IMR-90 (cell line): Measurements from ENCODE around the gene CNTN3. TPM values are rescaled to one million over a fixed set of nuclear protein-coding genes. Genes with fewer than 3 reads are reported as not detected.

Source experiments
- ATAC-seq: fragments of 200-7000 bp; cut with Tn5 transposase; 2 replicates; pipeline ENCODE4 v1.9.1; 2020; ENCODE audit warnings: low read depth, mild to moderate bottlenecking, moderate library complexity
- BruUV-seq: library from RNA; stranded (reverse); fragments of 400-500 nt; replicated peaks from 2 replicates; lab custom pipeline; 2021; lab: Mats Ljungman, UMichigan
- CTCF ChIA-PET: fragments of 300-600 bp; formaldehyde crosslinking; extraction: SDS; loops from one replicate; lab custom pipeline; 2021; ENCODE audit warnings: antibody characterized with exemption; lab: Yijun Ruan, JAX
- POLR2A ChIA-PET: fragments of 300-600 bp; sonication (Branson Sonifier 250); formaldehyde crosslinking; loops from one replicate; lab custom pipeline; 2022; ENCODE audit warnings: antibody characterized with exemption; ENCODE audit not compliant: unreplicated experiment; lab: Charles Lee
- DNase-seq: peaks from one replicate; pipeline ENCODE4 v3.0.0; 2013
- H2AFZ ChIP-seq: replicated peaks from 2 replicates; pipeline ENCODE3; 2013; ENCODE audit warnings: low read length, mild to moderate bottlenecking; ENCODE audit not compliant: poor library complexity
- H2AK5ac ChIP-seq: 2 replicates; pipeline ENCODE4 v1.6.1; 2013; ENCODE audit warnings: low read depth, low read length, inconsistent platforms
- H2AK9ac ChIP-seq: replicated peaks from 2 replicates; pipeline ENCODE3; 2013; ENCODE audit warnings: mild to moderate bottlenecking, low read depth, low read length, moderate library complexity; ENCODE audit not compliant: poor library complexity
- H2BK120ac ChIP-seq: 2 replicates; pipeline ENCODE4 v1.6.1; 2013; ENCODE audit warnings: low read depth, low read length, inconsistent platforms
- H2BK15ac ChIP-seq: 3 replicates; pipeline ENCODE4 v1.6.1; 2013; ENCODE audit warnings: low read depth, low read length, inconsistent platforms
- H2BK20ac ChIP-seq: 2 replicates; pipeline ENCODE4 v1.6.1; 2013; ENCODE audit warnings: low read depth, mild to moderate bottlenecking, inconsistent platforms, low read length, moderate library complexity
- H2BK5ac ChIP-seq: 2 replicates; pipeline ENCODE4 v1.6.1; 2013; ENCODE audit warnings: mild to moderate bottlenecking, low read depth, low read length, inconsistent platforms; ENCODE audit not compliant: poor library complexity, severe bottlenecking
- H3K14ac ChIP-seq: replicated peaks from 2 replicates; pipeline ENCODE4 v1.6.1; 2013; ENCODE audit warnings: low read depth, low read length, inconsistent platforms
- H3K18ac ChIP-seq: 2 replicates; pipeline ENCODE4 v1.6.1; 2013; ENCODE audit warnings: low read depth, low read length, control low read depth
- H3K23ac ChIP-seq: 2 replicates; pipeline ENCODE4 v1.6.1; 2013; ENCODE audit warnings: low read depth, low read length, inconsistent platforms
- H3K27ac ChIP-seq: 2 replicates; pipeline ENCODE4 v1.5.1; 2013; ENCODE audit warnings: mild to moderate bottlenecking, control low read depth, low read length; ENCODE audit not compliant: insufficient read depth
- H3K27me3 ChIP-seq: 2 replicates; pipeline ENCODE4 v1.6.1; 2013; ENCODE audit warnings: low read length; ENCODE audit not compliant: control insufficient read depth, insufficient read depth
- H3K36me3 ChIP-seq: 2 replicates; pipeline ENCODE4 v1.6.1; 2013; ENCODE audit warnings: low read length, mixed read lengths; ENCODE audit not compliant: control insufficient read depth, insufficient read depth
- H3K4ac ChIP-seq: 2 replicates; pipeline ENCODE4 v1.6.1; 2013; ENCODE audit warnings: low read depth, low read length, inconsistent platforms
- H3K4me1 ChIP-seq: 2 replicates; pipeline ENCODE4 v1.6.1; 2013; ENCODE audit warnings: low read length, mixed read lengths; ENCODE audit not compliant: control insufficient read depth, insufficient read depth
- H3K4me2 ChIP-seq: 2 replicates; pipeline ENCODE4 v1.6.1; 2013; ENCODE audit warnings: low read depth, mild to moderate bottlenecking, control low read depth, low read length, moderate library complexity
- H3K4me3 ChIP-seq: 2 replicates; pipeline ENCODE4 v1.5.1; 2013; ENCODE audit warnings: low read depth, mild to moderate bottlenecking, control low read depth, low read length, moderate library complexity; ENCODE audit not compliant: insufficient read depth
- H3K56ac ChIP-seq: 2 replicates; pipeline ENCODE4 v1.6.1; 2013; ENCODE audit warnings: low read length, inconsistent platforms; ENCODE audit not compliant: insufficient read depth; ENCODE audit errors: extremely low read depth
- H3K79me1 ChIP-seq, 2 experiments: 2 replicates each; pipeline ENCODE4 v1.6.1; 2013; ENCODE audit warnings: low read length in 2 of 2, inconsistent platforms in 1 of 2, low read depth in 1 of 2
- H3K9ac ChIP-seq: 2 replicates; pipeline ENCODE4 v1.6.1; 2013; ENCODE audit warnings: low read depth, low read length, control low read depth
- H3K9me1 ChIP-seq: 2 replicates; pipeline ENCODE4 v1.6.1; 2013; ENCODE audit warnings: low read length, inconsistent platforms; ENCODE audit not compliant: insufficient read depth
- H3K9me3 ChIP-seq: 2 replicates; pipeline ENCODE4 v1.6.1; 2013; ENCODE audit warnings: low read length; ENCODE audit not compliant: control insufficient read depth, insufficient read depth
- H4K20me1 ChIP-seq: 2 replicates; pipeline ENCODE4 v1.6.1; 2013; ENCODE audit warnings: low read length, inconsistent platforms; ENCODE audit not compliant: insufficient read depth
- H4K5ac ChIP-seq: 2 replicates; pipeline ENCODE4 v1.6.1; 2013; ENCODE audit warnings: mild to moderate bottlenecking, low read depth, low read length, control low read depth
- H4K8ac ChIP-seq, 2 experiments: 2 replicates each; pipeline ENCODE4 v1.6.1; 2013; ENCODE audit warnings: low read depth in 2 of 2, low read length in 2 of 2, control low read depth in 1 of 2, inconsistent platforms in 1 of 2
- H4K91ac ChIP-seq: 2 replicates; pipeline ENCODE4 v1.6.1; 2013; ENCODE audit warnings: low read depth, low read length, inconsistent platforms; ENCODE audit not compliant: insufficient read depth
- BHLHE40 ChIP-seq: fragments of 150-350 bp; IDR thresholded peaks from 2 replicates; pipeline ENCODE4 v1.6.1; 2016; ENCODE audit warnings: mild to moderate bottlenecking, low read depth, low read length
- CEBPB ChIP-seq: IDR thresholded peaks from 2 replicates; pipeline ENCODE4 v1.6.1; 2012; ENCODE audit warnings: low read depth, low read length, improper control_type of control experiment
- CHD1 ChIP-seq: IDR thresholded peaks from 2 replicates; pipeline ENCODE4 v1.6.1; 2012; ENCODE audit warnings: low read depth, low read length, improper control_type of control experiment
- CTCF ChIP-seq: conservative IDR thresholded peaks from 2 replicates; pipeline ENCODE4 v1.5.1; 2012; ENCODE audit warnings: mild to moderate bottlenecking, low read depth, low read length, improper control_type of control experiment
- ELK1 ChIP-seq: fragments of 150-350 bp; IDR thresholded peaks from 2 replicates; pipeline ENCODE4 v1.6.1; 2016; ENCODE audit warnings: low read depth, mild to moderate bottlenecking, low read length, moderate library complexity, borderline replicate concordance
- FOS ChIP-seq: fragments of 150-350 bp; IDR thresholded peaks from 2 replicates; pipeline ENCODE4 v1.6.1; 2016; ENCODE audit warnings: low read depth, low read length
- MAFK ChIP-seq: IDR thresholded peaks from 2 replicates; pipeline ENCODE4 v1.6.1; 2012; ENCODE audit warnings: low read depth, low read length, improper control_type of control experiment
- MAZ ChIP-seq: IDR thresholded peaks from 2 replicates; pipeline ENCODE4 v1.6.1; 2012; ENCODE audit warnings: low read depth, mild to moderate bottlenecking, low read length, improper control_type of control experiment, moderate library complexity, borderline replicate concordance
- MXI1 ChIP-seq: IDR thresholded peaks from 2 replicates; pipeline ENCODE4 v1.6.1; 2012; ENCODE audit warnings: low read depth, mild to moderate bottlenecking, low read length, moderate library complexity, borderline replicate concordance
- NFE2L2 ChIP-seq: fragments of 150-350 bp; IDR thresholded peaks from 2 replicates; pipeline ENCODE4 v1.6.1; 2016; ENCODE audit warnings: low read depth, mild to moderate bottlenecking, low read length
- POLR2A ChIP-seq: IDR thresholded peaks from 2 replicates; pipeline ENCODE4 v1.6.1; 2012; ENCODE audit warnings: mild to moderate bottlenecking, low read depth, low read length
- RAD21 ChIP-seq: IDR thresholded peaks from 2 replicates; pipeline ENCODE4 v1.6.1; 2012; ENCODE audit warnings: low read length, improper control_type of control experiment
- RCOR1 ChIP-seq: IDR thresholded peaks from 2 replicates; pipeline ENCODE4 v1.6.1; 2012; ENCODE audit warnings: mild to moderate bottlenecking, low read length, improper control_type of control experiment; ENCODE audit not compliant: insufficient replicate concordance
- RFX5 ChIP-seq: IDR thresholded peaks from 2 replicates; pipeline ENCODE4 v1.8.0; 2012; ENCODE audit warnings: low read depth, mild to moderate bottlenecking, low read length, moderate library complexity
- SMC3 ChIP-seq: fragments of 150-350 bp; IDR thresholded peaks from 2 replicates; pipeline ENCODE4 v1.6.1; 2016; ENCODE audit warnings: low read depth, mild to moderate bottlenecking, antibody characterized with exemption, low read length, moderate library complexity
- USF2 ChIP-seq: fragments of 150-350 bp; IDR thresholded peaks from 2 replicates; pipeline ENCODE4 v1.6.1; 2017; ENCODE audit warnings: mild to moderate bottlenecking, antibody characterized with exemption, low read length, low read depth
- WGBS, 2 experiments: methylation state at CpG; one replicate each; pipeline versions ENCODE4 v1.1.5 to v1.1.7; 2013; ENCODE audit warnings: missing lambda C conversion rate in 2 of 2; ENCODE audit not compliant: insufficient read length in 1 of 2; ENCODE audit errors: extremely low coverage in 2 of 2; 5-methylcytosine and 5-hydroxymethylcytosine counted together
- dilution Hi-C: fragments of 300-500 bp; cut with HindIII; formaldehyde crosslinking; loops from one replicate; pipeline ENCODE4 v1.14.3; 2018; ENCODE audit warnings: low sequenced_read_pairs; ENCODE audit not compliant: unreplicated experiment
- in situ Hi-C: fragments of 300-500 bp; cut with MboI; formaldehyde crosslinking; loops from 3 replicates; pipeline ENCODE4 v1.14.3; 2019; ENCODE audit warnings: low sequenced_read_pairs, inconsistent platforms, mixed read lengths
- intact Hi-C: fragments of 100-400 bp; cut with micrococcal nuclease; formaldehyde crosslinking; loops from 2 replicates; pipeline ENCODE4 v1.10.0; 2022
- polyA plus RNA-seq, 3 experiments: library from polyadenylated mRNA; depleted of rRNA; stranded (reverse); fragments of >200 nt; gene quantifications; 2 replicates each; pipeline ENCODE4 v1.2.3, GENCODE V29; 2012; ENCODE audit warnings: low replicate concordance in 1 of 3
- total RNA-seq: library from RNA; depleted of rRNA; stranded (reverse); fragments of >200 nt; gene quantifications from 2 replicates; pipeline ENCODE4 v1.2.3, GENCODE V29; 2012

Gene CNTN3
- total and polyA plus RNA-seq, 2 of the 4 experiments (the other 2 are of a cell fraction): 3.5 to 3.6 TPM

GRCh38 chr3:74648107-74648506, 33.6 kb upstream of the CNTN3 start:
- ATAC-seq: no peak
- no CpG with 5 or more reads among the region's 4 CpGs for WGBS, 2 experiments
- H2BK15ac ChIP-seq: no peak overlapping the region

More at GRCh38 chr3:74648107-74648506, 33.6 kb upstream of the CNTN3 start:
- H3K36me3 ChIP-seq: no peaks in the 10 kb centered on the region
- H3K56ac ChIP-seq: no peak overlapping the region
- in situ Hi-C loops: no loop called here
- H2AFZ ChIP-seq: peak overlapping the region; percentile 4
- no peaks in the 10 kb centered on the region for H3K79me1 ChIP-seq
- no peak overlapping the region for H2BK5ac ChIP-seq
- no peaks in the 10 kb centered on the region for H3K27me3 ChIP-seq
- no peak overlapping the region for H2BK20ac ChIP-seq
- dilution Hi-C loops: no loop called here
- POLR2A ChIA-PET: no interaction called here
- no peak overlapping the region for H2AK9ac ChIP-seq
- no peaks in the 10 kb centered on the region; the same call in 1 of the 2 replicates for H3K4me1 ChIP-seq
- H3K9me1 ChIP-seq: no peaks in the 10 kb centered on the region
- H3K14ac ChIP-seq: no peak overlapping the region
- no TSS peak for BruUV-seq
- no peak overlapping the region for H3K18ac ChIP-seq
- H4K91ac ChIP-seq: no peak overlapping the region
- H4K20me1 ChIP-seq: no peaks in the 10 kb centered on the region
- DNase-seq: no peak
- H3K9me3 ChIP-seq: no peaks in the 10 kb centered on the region
- no peak overlapping the region for H3K23ac ChIP-seq
- TF ChIP-seq RFX5 (no peak), BHLHE40 (no peak), MXI1 (no peak), MAFK (no peak), RCOR1 (no peak), NFE2L2 (no peak), SMC3 (no peak), POLR2A (no peak), CEBPB (no peak), FOS (no peak), USF2 (no peak), MAZ (no peak), CTCF (no peak), CHD1 (no peak), RAD21 (no peak), ELK1 (no peak)
- H2BK120ac ChIP-seq: no peak overlapping the region
- H4K8ac ChIP-seq: no peak overlapping the region
- CTCF ChIA-PET: no interaction called here
- no peak overlapping the region for H3K4me2 ChIP-seq
- H3K9ac ChIP-seq: no peak overlapping the region
- H3K27ac ChIP-seq: no peak overlapping the region
- intact Hi-C loops: no loop called here
- H2AK5ac ChIP-seq: no peak overlapping the region
- H4K5ac ChIP-seq: no peak overlapping the region
- no peak overlapping the region for H3K4ac ChIP-seq
- H3K4me3 ChIP-seq: no peak overlapping the region
